Activated T-cell treated with anti-CD3 and anti-CD28 coated beads for 4 hours (primary cell): ENCODE data around the gene MEX3A.
A peak's percentile ranks its signal among the peaks of the same experiment; 100 is the strongest.
"Not testable (repeated sequence)": the region's sequence is repeated elsewhere in the genome, so short reads cannot be mapped to it uniquely, and the experiment has no call there.

ENCODE experiments used
- DNase-seq: peaks from one replicate; pipeline ENCODE4 v3.0.0-alpha.2; 2020

The MEX3A gene

DNA sequence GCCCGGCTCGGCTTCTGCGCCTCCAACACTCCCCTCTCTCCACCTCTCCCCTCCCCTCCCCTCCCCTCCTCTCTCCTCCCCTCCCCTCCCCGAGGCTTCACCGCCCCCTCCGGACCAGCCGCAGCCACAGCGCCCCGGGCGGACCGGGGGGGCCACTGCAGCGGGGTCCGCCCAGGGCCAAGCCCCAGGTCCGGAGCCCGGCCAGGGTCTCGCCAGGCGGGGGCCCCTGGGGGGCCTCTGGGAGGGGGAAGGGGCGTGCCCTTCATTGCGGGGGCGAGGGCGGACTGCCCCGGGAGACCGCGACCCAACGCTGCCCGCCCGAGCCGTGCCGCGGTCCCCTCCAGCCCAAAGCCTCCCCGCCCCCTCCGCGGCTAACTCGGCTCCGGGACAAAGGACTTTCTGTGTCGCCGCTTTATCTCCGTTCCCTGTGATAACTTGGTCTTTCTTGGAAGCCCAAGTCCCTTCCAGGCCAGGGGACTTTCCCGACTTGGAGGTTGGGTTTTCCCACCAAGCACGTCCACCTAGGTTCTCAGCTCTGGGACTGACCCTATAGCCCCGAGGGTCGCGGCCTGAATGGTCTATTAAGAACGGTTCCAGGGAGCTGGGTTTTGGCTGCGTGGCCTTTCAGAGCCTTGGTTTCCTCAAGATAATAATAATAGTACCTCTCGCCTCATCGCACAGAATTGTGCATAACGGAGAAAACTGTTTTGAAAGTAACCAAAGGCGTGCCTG, 28.3 kb downstream of the MEX3A start, which contains the start of gene UBQLN4:
TSS of gene UBQLN4 (minus strand) at position 31 of the 732 bp plus-strand sequence. CDS start 97 bp downstream, outside the sequence.
- peak; percentile 77 for DNase-seq

- DNase-seq = peak; percentile 62
These were observed 29.1 kb downstream of the MEX3A start for GRCh38 chr1:156052862-156053767.

GRCh38 chr1:156051011-156051725, 31.1 kb downstream of the MEX3A start:
- no peak for DNase-seq

DNA sequence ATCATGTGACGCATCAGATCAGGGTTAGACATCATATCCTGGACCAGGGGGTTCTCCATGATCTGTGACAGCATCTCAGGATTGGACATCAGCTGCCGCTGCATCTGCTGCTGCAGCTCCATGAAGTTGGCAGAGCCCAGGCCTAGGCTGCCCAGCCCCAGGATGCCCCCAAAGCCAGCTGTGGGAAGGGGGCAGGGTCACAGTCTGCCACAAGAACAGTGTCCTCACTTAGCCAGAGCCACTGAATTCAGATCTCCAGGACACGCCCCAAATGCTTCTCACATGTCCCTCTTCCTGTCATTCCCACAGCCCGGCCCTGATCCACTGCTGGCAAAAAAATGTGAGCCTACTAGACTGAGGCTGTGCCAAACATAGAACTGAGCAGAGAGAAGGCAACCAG, 31.9 kb downstream of the MEX3A start:
- DNase-seq = no peak

- no peak for DNase-seq
These were observed 33.5 kb downstream of the MEX3A start for GRCh38 chr1:156048663-156049258.

GRCh38 chr1:156045076-156045475, 37.2 kb downstream of the MEX3A start:
- no peak for DNase-seq

DNA sequence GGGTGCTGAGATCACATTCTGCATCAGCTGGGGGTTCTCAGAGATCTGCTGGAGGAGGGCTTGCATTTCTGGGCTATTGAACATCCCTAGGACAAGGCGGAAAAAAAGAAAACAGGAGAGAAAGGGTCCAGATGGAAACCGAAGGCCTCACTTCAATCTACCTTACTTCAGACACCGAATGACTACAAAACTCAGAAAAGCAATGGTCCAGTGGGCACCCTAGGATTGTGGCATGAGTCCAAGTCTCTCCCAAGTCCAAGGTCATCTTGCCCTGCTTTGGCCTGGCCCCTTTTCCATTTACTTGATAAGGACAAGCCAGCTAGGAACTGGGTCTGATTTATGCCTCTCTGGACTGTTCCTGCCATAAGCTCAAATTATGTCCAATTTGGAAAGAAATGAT, 39.4 kb downstream of the MEX3A start:
- no peak for DNase-seq

DNA sequence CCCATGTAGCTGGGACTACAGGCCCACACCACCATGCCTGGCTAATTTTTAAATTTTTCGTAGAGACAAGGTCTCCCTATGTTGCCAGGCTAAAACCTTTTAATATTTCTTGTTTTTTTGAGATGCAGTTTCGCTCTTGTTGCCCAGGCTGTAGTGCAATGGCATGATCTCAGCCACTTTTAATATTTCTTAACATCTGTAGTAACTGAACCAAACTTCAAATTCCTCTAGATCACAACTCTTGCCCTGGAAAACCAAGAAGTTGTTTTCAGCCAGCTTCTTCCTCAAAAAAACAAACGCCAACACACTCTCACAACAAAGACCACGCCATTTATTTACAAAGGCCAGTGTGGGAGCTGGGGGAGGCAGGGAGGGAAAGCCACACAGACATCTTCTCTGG, 47.3 kb downstream of the MEX3A start:
- not testable (repeated sequence) for DNase-seq

- DNase-seq = no peak
These were observed 49.3 kb downstream of the MEX3A start for GRCh38 chr1:156033011-156033410.

DNA sequence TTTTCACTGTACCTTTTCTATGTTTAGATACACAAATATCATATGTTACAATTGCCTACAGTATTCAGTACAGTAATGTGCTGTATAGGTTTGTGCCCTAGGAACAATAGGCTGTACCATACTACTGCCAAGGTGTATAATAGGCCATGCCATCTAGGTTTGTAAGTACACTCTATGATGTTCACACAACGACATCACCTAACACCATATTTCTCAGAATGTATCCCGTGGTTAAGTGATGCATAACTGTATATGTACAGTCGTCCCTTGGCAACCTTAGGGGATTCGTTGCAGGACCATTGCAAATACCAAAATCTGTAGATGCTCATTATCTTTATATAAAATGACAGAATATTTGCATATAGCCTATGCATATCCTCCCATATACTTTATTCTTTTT, 55.7 kb downstream of the MEX3A start:
- DNase-seq = no peak

DNA sequence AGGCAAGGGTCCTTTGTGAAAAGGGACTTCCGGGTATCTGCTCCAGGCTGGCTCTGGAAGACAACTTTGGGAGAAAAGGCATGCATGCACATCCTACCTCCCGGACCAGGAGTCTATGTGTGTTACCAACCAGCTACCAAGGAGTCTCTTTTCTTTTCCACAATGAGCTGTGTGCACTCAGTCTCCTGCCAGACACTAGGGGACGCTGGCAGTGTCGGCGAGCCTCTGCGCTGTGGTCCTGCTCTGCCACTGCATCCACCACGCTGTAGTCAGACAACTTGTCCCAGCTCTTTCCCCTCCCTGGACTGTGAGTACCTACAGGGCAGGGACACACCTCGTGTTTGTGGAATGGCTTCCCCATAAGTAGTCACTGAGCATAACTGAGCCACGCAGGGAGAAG, 56.4 kb downstream of the MEX3A start:
- DNase-seq = no peak

GRCh38 chr1:156024801-156025200, 57.5 kb downstream of the MEX3A start:
- DNase-seq = no peak
